ENCODE results near the gene DDX19B. TPM values are rescaled to one million over a fixed set of nuclear protein-coding genes. Genes with fewer than 3 reads are reported as not detected.

The DDX19B gene
- polyA plus RNA-seq, 3 donors: 29.2 to 33.0 (median 31.9) TPM

- TF ChIP-seq, protein P1, sequence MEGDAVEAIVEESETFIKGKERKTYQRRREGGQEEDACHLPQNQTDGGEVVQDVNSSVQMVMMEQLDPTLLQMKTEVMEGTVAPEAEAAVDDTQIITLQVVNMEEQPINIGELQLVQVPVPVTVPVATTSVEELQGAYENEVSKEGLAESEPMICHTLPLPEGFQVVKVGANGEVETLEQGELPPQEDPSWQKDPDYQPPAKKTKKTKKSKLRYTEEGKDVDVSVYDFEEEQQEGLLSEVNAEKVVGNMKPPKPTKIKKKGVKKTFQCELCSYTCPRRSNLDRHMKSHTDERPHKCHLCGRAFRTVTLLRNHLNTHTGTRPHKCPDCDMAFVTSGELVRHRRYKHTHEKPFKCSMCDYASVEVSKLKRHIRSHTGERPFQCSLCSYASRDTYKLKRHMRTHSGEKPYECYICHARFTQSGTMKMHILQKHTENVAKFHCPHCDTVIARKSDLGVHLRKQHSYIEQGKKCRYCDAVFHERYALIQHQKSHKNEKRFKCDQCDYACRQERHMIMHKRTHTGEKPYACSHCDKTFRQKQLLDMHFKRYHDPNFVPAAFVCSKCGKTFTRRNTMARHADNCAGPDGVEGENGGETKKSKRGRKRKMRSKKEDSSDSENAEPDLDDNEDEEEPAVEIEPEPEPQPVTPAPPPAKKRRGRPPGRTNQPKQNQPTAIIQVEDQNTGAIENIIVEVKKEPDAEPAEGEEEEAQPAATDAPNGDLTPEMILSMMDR (IDR thresholded peaks at IDR 0.05): no peak
- intact Hi-C loops (cut with micrococcal nuclease): no loop called here
- DNase-seq: no peak
- Mint-ChIP-seq H3K4me1 (no peaks in the 10 kb centered on the region), H3K27ac (no peak overlapping the region), H3K27me3 (ENCODE audit: low read depth in 3 of 3) (peaks cover 0 to 1% (median 0%) of the 10 kb centered on the region in 3 donors), H3K4me3 (no peak overlapping the region), H3K9me3 (no peaks in the 10 kb centered on the region), H3K36me3 (peaks cover 24 to 35% of the 10 kb centered on the region in 2 donors)
- no peak overlapping the region for H3K4me2 ChIP-seq (replicated peaks; ENCODE audit: extremely low read depth, low read length, poor library complexity, severe bottlenecking)
- no peak overlapping the region for H2AFZ ChIP-seq (ENCODE audit: insufficient read depth, low read depth, low read length, poor library complexity, severe bottlenecking)
- H3K9me3 ChIP-seq (replicated peaks in 1 of 2; ENCODE audit: control insufficient read depth in 1 of 2, insufficient read depth in 1 of 2, low read length in 2 of 2): no peaks in the 10 kb centered on the region
- no peak overlapping the region for H3K9ac ChIP-seq (ENCODE audit: insufficient read depth, low read length, poor library complexity, severe bottlenecking)
- peaks cover 23 to 35% of the 10 kb centered on the region in 2 donors for H3K36me3 ChIP-seq (replicated peaks in 1 of 2; ENCODE audit: control insufficient read depth in 1 of 2, insufficient read depth in 2 of 2, low read length in 2 of 2)
- WGBS (ENCODE audit: insufficient coverage): 100% methylated on average over 4 of the region's 5 CpGs
- H4K20me1 ChIP-seq (ENCODE audit: insufficient read depth, low read length): no peaks in the 10 kb centered on the region
- H3K79me2 ChIP-seq (ENCODE audit: insufficient read depth, low read length): no peaks in the 10 kb centered on the region
- no peaks in the 10 kb centered on the region for H3K27me3 ChIP-seq (ENCODE audit: control insufficient read depth in 2 of 2, insufficient read depth in 2 of 2, low read length in 2 of 2)
- no peak overlapping the region for H3K27ac ChIP-seq (ENCODE audit: low read depth in 1 of 2, low read length in 2 of 2)
- H3K4me1 ChIP-seq (ENCODE audit: control insufficient read depth in 1 of 2, insufficient read depth in 2 of 2, low read length in 2 of 2): no peaks in the 10 kb centered on the region
- no peak overlapping the region for H3K4me3 ChIP-seq (replicated peaks in 1 of 3; ENCODE audit: low read depth in 2 of 3, low read length in 3 of 3)
Measured at GRCh38 chr16:70337814-70338213, 38.8 kb downstream of the DDX19B start.

DNA sequence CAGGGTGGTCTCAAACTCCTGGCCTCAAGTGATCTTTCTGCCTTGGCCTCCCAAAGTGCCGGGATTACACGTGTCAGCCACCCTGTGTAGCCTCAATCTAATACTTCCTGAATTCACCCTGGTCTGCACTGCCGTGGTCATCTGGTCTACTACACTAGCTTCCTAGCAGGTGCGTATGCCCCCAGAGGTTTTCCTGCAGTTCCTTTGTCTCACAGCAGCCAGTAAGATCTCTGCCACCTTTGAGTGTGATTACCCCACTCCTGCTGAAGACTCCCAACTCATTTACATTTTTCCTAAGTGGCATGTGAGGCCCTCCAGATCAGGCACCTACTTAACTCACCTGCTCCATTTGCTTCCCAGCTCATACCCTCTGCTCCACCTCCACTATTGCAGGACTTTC is 42.6 kb downstream of the DDX19B start:
- intact Hi-C loops (cut with micrococcal nuclease): loop anchor here in 1 of 2 donors (10.0 kb wide), 1 partner anchor 47 kb away; the partner anchor contains the start of gene DDX19B
- Mint-ChIP-seq H3K36me3 (peaks cover 0 to 2% of the 10 kb centered on the region in 2 donors), H3K27ac (no peak overlapping the region), H3K27me3 (ENCODE audit: low read depth in 3 of 3) (peaks cover 0 to 4% (median 1%) of the 10 kb centered on the region in 3 donors), H3K4me3 (no peak overlapping the region), H3K4me1 (peaks cover 6% of the 10 kb centered on the region), H3K9me3 (no peaks in the 10 kb centered on the region)
- Histone ChIP-seq H3K36me3 (replicated peaks in 1 of 2; ENCODE audit: control insufficient read depth in 1 of 2, insufficient read depth in 2 of 2, low read length in 2 of 2) (peaks cover 0 to 1% of the 10 kb centered on the region in 2 donors), H3K79me2 (ENCODE audit: insufficient read depth, low read length) (no peaks in the 10 kb centered on the region), H3K9ac (ENCODE audit: insufficient read depth, low read length, poor library complexity, severe bottlenecking) (no peak overlapping the region), H2AFZ (ENCODE audit: insufficient read depth, low read depth, low read length, poor library complexity, severe bottlenecking) (no peak overlapping the region), H3K27ac (ENCODE audit: low read depth in 1 of 2, low read length in 2 of 2) (no peak overlapping the region), H3K4me1 (ENCODE audit: control insufficient read depth in 1 of 2, insufficient read depth in 2 of 2, low read length in 2 of 2) (peaks cover 5 to 7% of the 10 kb centered on the region in 2 donors), H3K27me3 (ENCODE audit: control insufficient read depth in 2 of 2, insufficient read depth in 2 of 2, low read length in 2 of 2) (no peaks in the 10 kb centered on the region), H3K9me3 (replicated peaks in 1 of 2; ENCODE audit: control insufficient read depth in 1 of 2, insufficient read depth in 1 of 2, low read length in 2 of 2) (no peaks in the 10 kb centered on the region), H3K4me2 (replicated peaks; ENCODE audit: extremely low read depth, low read length, poor library complexity, severe bottlenecking) (no peak overlapping the region), H3K4me3 (replicated peaks in 1 of 3; ENCODE audit: low read depth in 2 of 3, low read length in 3 of 3) (no peak overlapping the region), H4K20me1 (ENCODE audit: insufficient read depth, low read length) (no peaks in the 10 kb centered on the region)
- DNase-seq: no peak
- WGBS (ENCODE audit: insufficient coverage): 49% methylated on average over 4 of the region's 4 CpGs
- TF ChIP-seq, protein P1 (IDR thresholded peaks at IDR 0.05): no peak
